ENCODE results near the gene DOC2B.
"Not testable (repeated sequence)": the region's sequence is repeated elsewhere in the genome, so short reads cannot be mapped to it uniquely, and the experiment has no call there.

The DOC2B gene

DNA sequence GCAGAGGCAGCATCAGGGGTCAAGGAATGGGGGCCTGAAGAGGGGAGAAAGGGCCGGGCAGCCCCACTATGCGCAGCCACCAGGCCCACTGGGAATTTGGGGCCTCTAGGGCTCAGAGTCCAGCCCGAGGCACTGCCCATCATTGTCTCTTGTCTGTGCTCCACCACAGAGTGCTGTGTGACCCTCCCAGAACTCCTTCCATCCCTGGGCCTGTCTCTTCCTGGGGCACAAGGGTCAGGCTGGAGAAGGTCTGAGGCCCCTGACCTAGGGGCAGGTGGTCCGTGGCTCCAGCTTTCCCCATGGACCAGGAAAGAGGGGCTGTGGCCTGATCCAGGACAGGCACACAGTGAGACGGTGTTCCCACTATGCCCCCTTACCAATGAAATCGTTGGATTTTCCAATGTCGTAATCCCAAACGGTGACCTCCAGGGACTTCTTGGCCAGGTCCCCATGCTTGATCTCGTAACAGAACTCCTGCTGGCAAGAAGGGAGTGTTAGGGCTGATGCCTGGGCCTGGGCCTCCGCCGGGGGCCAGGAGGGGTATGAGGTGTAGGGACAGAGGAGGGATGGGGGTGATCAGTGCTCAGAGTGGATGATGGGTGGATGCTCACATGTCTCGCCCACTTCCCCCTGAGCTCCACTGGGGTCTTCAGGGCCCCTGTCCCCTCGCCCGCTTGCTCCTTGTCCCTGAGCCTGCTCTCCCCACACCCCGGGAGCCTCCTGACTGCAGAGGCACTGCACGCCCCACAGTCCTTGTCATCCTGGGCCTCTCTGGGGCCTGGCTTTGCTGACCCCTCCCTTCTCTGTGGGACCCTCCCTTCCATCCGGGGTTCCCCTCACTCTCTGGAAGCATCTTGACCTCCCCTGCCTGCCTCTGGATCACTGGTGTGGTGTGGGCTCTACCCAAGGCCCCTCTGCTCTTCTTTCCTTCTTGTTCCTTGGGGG, 33.4 kb downstream of the DOC2B start:
- no peak overlapping the region for H3K4me3 Mint-ChIP-seq
- no peak for ATAC-seq

DNA sequence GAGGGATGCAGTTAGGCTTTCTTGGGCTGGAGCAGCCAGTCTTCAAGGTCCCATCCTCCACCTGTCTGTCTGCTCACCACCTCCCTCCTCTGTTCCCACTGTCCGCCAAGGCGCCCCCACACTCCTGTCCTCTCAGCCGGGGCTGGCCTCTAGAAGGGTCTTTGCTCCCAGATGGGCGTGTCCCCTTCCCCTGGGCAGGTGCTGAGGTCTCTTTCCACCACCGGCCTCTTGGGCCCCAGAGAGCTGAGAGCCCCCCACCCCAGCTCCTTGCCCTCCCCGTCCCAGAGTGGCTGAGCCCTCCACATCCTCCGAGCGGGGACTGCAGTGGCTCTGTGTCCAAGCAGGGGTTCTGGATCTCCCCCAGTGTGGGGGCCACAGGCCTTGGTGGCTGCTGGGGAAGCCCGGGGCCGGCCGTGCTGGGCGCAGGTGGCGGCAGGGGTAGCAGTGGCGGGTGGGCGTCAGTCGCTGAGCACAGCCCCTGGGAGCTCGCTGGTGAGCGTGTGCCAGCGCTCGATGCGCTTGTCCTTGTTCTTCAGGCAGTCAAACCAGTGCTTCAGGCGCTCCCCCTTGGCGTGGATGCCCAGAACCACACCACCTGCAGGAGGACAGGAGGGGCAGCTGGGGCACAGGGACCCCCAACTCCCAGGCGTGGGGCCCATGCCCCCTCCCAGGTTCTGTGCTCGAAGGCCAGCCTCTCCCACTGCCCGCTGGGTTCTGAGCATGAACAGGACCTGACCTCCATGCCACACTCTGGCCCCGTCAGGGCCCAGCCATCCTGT, 34.3 kb downstream of the DOC2B start:
- Mint-ChIP-seq H3K27ac (no peak overlapping the region), H3K9me3 (no peaks in the 10 kb centered on the region), H3K27me3 (peaks cover 8% of the 10 kb centered on the region), H3K4me1 (no peaks in the 10 kb centered on the region), H3K4me3 (no peak overlapping the region)
- DNase-seq (peak in 1 of 2 donors; percentile 7), ATAC-seq (peak; percentile 18)

More for the DNA sequence above, 33.4 kb downstream of the DOC2B start:
- peaks cover 6% of the 10 kb centered on the region for H3K27me3 Mint-ChIP-seq
- no peak for DNase-seq
- H3K27ac Mint-ChIP-seq: no peak overlapping the region
- H3K9me3 Mint-ChIP-seq: no peaks in the 10 kb centered on the region
- no peaks in the 10 kb centered on the region for H3K4me1 Mint-ChIP-seq

DNA sequence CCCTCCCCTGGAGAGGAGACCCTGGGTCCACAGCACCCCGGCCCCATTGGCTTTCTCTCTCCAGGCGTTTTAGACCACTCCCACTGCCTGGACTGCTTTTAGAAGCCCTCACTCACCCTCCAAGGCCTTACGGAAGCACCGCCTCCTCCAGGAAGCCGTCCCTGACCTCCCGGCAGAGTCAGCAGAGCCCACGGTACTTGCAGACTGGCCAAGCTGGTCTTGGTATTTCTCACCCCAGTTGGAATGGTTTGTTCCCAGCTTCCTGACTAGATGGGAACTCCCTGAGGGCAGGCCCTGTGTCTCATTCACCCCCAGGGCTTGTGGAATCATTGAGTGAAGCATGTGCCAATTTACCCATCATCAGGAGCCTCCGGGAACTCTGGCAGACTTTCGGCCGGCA, 34.9 kb downstream of the DOC2B start:
- ATAC-seq: no peak
- Mint-ChIP-seq H3K27me3 (peaks cover 8% of the 10 kb centered on the region), H3K9me3 (no peaks in the 10 kb centered on the region), H3K27ac (peak overlapping the region in 1 of 2 donors; percentile 94), H3K4me1 (no peaks in the 10 kb centered on the region), H3K4me3 (no peak overlapping the region)
- no peak for DNase-seq

DNA sequence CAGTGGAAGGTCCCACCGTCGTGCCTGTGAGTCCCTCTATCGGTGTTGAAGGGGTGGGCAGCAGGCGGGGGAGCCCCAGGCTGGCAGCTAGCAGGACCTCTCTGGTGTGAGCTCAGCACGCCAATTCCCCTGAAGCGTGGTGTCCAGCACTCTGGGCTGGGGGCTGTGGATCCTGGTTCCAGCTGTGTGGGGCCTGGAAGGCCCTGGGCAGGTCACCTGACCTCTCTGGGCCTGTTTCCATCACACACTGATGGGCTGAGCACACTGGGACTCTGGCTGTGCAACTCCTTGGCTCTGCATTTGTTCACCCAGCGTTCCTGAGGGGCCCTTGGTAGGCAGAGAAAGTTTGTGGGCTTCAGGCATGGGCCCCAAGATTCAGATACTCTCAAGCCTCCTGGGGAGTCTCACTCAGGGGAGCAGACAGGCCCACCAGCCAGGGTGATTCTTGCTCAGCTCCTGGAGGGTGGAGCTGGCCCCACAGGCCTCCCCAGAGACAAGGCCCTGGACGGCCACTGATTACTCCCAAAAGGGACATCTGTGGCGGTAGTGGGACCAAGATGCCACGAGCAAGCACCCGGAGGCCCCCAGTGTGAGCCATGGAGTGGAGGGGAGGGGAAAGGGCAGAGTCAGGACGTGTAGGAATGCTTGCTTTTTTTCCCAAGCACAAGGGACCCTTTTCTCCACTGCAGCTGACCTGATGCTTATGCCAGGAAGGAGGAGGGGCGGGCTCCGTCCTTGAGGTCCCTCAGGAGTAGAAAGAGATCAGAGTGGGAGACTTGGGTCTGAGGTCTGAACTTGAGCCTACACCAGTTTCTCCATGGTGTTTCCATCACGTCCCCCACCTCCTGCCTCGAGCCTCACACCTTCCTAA, 35.5 kb downstream of the DOC2B start:
- no peaks in the 10 kb centered on the region for H3K9me3 Mint-ChIP-seq
- no peak for ATAC-seq

DNA sequence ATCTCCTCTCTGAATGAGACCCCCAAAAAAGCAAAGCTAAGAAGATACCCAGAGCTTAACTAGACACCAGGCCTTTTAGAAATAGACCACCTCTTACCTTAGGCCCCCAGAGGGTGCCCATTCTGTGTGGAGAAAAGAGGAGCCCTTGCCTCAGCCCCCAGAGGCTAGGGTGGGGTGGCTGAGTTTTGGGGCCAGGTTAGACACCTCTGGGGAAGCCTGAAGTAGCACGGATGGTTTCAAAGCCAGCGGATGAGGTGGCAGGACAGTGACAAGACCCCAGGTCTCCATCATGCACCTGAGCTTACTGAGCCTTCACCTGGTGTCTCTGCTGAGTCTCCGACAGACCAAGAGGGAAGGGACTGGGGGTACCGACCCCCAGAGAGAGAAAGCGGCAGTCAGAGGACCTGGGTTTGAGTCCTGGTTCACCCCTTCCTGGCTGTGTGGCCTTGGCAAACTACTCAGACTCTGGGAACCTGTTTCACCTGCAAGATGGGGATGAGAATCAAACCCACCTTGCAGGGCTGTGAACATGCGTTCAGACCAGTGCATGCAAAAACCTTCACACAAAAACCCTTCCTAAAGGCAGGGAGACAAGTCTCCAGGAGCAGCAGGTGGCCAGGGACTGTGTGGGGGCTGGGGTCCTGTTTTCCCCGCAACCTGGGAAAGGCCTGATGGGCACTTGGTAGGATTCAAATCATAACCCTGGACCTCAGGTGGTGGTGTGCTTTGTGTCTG, 36.3 kb downstream of the DOC2B start:
- Mint-ChIP-seq H3K9me3 (no peaks in the 10 kb centered on the region), H3K27ac (no peak overlapping the region), H3K27me3 (peaks cover 8% of the 10 kb centered on the region), H3K4me3 (no peak overlapping the region), H3K4me1 (no peaks in the 10 kb centered on the region)
- no peak for DNase-seq
- no peak for ATAC-seq

More for the DNA sequence above, 35.5 kb downstream of the DOC2B start:
- peak in 1 of 2 donors; percentile 7 for DNase-seq
- Mint-ChIP-seq H3K27ac (no peak overlapping the region), H3K4me1 (no peaks in the 10 kb centered on the region), H3K4me3 (no peak overlapping the region), H3K27me3 (peaks cover 8% of the 10 kb centered on the region)

DNA sequence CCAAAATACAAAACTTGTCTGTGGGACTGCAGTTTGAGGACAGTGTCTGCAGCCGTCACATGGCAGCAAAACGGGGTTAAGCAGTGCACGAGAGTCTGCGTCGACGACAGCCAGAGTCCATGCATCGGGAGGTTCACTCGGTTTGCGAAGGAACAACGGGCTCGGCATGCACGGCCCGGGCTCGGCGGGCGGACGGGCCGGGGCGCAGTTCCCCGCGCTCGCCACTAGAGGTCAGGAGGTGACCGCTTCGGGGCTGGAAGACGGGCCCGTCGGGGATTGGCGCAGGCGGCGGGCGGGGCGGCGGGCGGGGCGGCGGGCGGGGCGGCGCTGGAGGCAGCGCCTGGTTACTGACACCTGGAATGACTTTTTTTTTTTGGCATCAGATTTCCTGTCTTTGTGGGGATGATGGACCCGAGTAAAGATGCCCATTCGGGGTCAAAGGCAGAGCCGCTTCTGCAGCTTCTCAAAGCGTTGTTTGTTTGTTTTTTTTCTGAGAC, 37.6 kb downstream of the DOC2B start:
- DNase-seq (peak; percentile 84 to 89), ATAC-seq (peak; percentile 84)
- Mint-ChIP-seq H3K27me3 (peaks cover 16% of the 10 kb centered on the region), H3K4me1 (no peaks in the 10 kb centered on the region), H3K9me3 (no peaks in the 10 kb centered on the region), H3K27ac (no peak overlapping the region), H3K4me3 (no peak overlapping the region)

DNA sequence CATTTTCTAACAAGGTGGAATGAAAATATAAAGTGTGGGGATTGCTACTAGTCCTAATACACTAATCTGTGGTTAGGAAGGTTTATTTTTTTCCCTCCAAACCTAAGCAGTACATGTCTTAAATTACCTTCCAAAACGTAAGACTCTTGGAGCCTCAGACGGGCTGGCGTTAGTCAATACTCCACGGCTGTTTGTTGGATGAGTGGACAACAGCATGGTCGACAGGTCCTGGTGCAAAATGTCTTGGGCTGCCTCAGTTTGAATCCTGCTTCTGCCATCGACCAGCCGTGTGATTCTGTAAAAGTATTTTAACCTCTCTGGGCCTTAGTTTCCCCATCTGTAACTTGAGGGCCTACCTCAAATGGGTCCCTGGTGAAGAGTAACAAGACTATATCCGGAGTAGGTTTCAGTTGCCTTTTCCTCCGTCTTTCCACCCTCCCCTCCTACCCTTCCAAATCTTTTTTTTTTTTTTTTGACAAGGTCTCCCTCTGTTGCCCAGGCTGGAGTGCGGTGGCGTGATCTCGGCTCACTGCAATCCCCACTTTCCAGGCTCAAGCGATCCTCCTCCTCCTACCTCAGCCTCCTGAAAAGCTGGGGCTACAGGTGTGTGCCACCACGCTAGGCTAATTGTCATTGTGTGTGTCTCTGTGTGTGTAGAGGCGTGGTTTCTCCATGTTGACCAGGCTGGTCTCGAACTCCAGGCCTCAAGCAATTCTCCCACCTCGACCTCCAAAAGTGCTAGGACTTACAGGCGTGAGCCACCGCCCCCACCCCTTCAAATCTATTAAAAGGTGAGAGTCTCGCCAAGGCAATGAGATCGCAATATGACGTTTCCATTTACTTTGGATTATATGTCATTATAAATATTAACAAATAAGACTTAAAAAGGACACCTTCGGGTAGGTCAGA, 38.3 kb downstream of the DOC2B start:
- Mint-ChIP-seq H3K27ac (no peak overlapping the region), H3K4me3 (no peak overlapping the region), H3K4me1 (no peaks in the 10 kb centered on the region), H3K27me3 (peaks cover 16% of the 10 kb centered on the region), H3K9me3 (no peaks in the 10 kb centered on the region)
- ATAC-seq (no peak), DNase-seq (no peak)

DNA sequence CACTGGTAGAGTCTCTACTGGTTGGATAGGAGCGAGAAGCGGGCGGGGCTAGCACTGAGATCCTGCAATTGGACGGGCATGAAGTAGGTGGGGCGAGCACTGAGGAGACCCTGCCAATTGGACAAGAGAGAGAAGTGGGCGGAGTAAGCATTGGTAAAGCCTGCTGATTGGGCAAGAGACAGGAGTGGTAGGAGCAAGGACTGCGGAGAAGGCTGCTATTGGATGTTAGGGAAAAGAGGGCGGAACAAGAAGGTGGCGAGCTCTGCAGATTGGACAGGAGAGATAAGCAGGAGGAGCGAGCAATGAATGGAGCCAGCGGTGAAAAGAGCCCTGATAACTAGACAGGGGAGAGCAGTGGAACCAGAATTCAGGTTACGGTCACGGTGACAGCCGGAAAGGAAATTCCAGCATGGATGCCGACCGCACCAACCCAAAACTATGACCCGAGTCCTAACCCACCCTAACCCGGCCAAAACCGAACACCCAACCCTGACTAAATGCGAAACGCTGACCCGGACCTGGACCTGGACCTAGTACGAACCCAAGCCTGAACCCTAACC, 39.3 kb downstream of the DOC2B start:
- peak; percentile 24 to 29 for DNase-seq
- Mint-ChIP-seq H3K9me3 (no peaks in the 10 kb centered on the region), H3K27ac (no peak overlapping the region), H3K27me3 (peaks cover 16% of the 10 kb centered on the region), H3K4me1 (no peaks in the 10 kb centered on the region), H3K4me3 (no peak overlapping the region)
- ATAC-seq: no peak

DNA sequence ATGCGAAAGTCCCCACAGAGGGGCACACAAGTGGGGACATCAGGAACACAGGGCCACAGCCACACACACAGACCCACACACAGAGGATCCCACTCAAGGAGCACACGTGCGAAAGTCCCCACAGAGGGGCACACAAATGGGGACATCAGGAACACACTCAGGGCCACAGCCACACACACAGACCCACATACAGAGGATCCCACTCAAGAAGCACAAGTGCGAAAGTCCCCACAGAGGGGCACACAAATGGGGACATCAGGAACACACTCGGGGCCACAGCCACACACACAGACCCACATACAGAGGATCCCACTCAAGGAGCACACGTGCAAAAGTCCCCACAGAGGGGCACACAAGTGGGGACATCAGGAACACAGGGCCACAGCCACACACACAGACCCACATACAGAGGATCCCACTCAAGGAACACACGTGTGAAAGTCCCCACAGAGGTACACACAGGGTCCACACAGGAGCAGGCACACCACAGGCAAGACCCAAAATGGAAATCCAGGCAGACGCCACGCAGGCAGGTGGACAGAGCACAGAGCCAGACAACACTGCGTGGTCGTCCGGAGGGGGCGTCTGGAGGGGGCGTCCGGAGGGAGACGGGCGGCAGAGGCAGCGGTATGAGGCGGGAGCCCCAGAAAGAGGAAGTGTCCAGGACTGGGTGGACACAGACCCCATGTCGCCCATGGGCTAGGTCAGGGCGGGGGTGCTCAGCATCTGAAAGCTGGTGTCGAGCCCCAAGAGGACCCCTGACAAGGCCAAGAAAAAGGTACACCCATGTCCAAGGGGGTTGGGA, 41.8 kb downstream of the DOC2B start:
- peaks cover 16% of the 10 kb centered on the region for H3K27me3 Mint-ChIP-seq
- H3K4me3 Mint-ChIP-seq, H3K27ac Mint-ChIP-seq, H3K4me1 Mint-ChIP-seq, H3K9me3 Mint-ChIP-seq, ATAC-seq: not testable (repeated sequence)
- DNase-seq: peak in 1 of 2 donors; percentile 8

DNA sequence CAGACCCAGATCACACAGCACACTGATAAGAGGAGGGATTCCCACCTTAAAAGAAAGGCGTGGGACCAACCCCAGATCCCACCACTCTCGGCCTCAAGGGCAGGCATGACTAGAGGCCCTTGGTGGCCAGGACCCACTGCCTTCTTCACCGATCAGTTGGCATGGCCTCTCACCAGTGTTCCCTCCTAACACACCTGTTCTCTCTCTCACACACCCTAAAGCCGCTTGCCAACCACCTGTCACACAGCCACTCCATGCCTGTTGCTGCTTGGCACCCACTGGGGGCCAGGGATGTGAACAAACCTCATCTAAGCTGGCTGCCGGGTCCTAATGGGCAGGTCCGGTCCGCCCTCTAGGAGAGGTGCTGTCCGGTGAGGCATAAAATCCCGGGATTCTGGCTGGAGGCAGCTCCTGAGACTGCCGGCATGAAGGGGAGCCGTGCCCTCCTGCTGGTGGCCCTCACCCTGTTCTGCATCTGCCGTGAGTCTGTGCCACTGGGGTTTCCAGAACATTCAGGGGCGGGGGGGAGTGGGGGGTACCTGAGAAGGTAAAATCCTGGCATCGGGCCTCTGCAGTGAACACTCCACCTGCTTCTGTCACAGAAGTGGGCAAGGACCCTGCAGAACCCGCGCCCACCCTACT, 44.2 kb downstream of the DOC2B start, which contains the start of gene SCGB1C2:
TSS of gene SCGB1C2 (plus strand) at position 404 of the 642 bp plus-strand sequence. CDS start at position 426, 22 bp downstream.
- H3K4me1 Mint-ChIP-seq, H3K4me3 Mint-ChIP-seq, H3K9me3 Mint-ChIP-seq, H3K27me3 Mint-ChIP-seq, ATAC-seq, DNase-seq: not testable (repeated sequence)
- peak within 1 kb of the TSS in 1 of 2 donors; percentile 27 for H3K27ac Mint-ChIP-seq

DNA sequence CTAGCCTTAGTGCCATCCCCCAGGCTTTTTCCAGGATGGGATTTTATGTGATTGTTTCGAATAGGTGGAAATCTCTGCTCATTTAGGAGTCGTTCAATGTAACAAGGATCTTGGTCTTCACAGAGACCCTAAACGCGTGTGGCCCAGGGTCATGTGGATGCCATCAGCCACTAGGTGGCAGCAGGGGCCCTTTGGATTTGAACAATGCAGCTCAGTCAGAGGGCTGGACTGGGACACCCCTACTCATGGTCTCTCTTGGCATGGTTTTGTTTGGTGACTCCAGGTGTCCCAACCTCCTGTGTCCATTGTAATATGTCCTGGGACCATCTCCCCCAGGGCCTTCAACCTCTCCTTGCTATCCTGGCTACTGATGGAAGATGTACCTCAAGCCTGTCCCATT, 44.9 kb downstream of the DOC2B start:
- H3K4me1 Mint-ChIP-seq, H3K9me3 Mint-ChIP-seq, H3K27me3 Mint-ChIP-seq, H3K4me3 Mint-ChIP-seq: not testable (repeated sequence)
- ATAC-seq (peak; percentile 85), DNase-seq (peak; percentile 61 to 81)
- peak overlapping the region in 1 of 2 donors; percentile 27 for H3K27ac Mint-ChIP-seq

DNA sequence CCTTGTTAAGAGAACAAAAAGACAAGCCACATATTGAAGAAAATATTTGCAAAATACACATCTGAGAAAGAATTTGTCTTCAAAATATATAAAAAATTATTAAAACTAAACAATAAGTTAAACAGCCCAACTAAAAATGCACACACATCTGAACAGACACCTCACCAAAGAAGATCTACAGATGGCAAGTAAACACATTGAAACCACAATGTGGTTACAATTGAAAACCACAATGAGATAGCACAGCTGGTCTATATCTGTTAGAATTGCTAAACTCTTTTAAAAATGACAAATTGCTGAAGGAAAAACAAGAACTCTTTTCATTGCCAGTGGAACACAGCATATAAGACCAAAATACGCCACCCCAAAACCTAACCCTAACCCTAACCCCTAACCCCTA, 45.6 kb downstream of the DOC2B start:
- not testable (repeated sequence) for ATAC-seq, DNase-seq, H3K4me1 Mint-ChIP-seq, H3K9me3 Mint-ChIP-seq, H3K27me3 Mint-ChIP-seq, H3K4me3 Mint-ChIP-seq, H3K27ac Mint-ChIP-seq

All from stimulated activated naive CD8-positive, alpha-beta T cell treated with anti-CD3 and anti-CD28 coated beads, Interleukin-15, amount 100 ng/mL, for 72 hours (primary cell).